Prostate gland (tissue), 2 donors: Measurements from ENCODE around the gene ERICH6B. TPM values are rescaled to one million over a fixed set of nuclear protein-coding genes. Genes with fewer than 3 reads are reported as not detected.

Source experiments
- DNase-seq: peaks from one replicate; pipeline ENCODE4 v3.0.0-alpha.2; 2019; ENCODE audit warnings: low spot score
- H3K27ac ChIP-seq, 2 donors: fragments of 200-600 bp; sonication (generic); 2 replicates each; pipeline ENCODE4 v1.5.1; 2017 to 2019
- H3K27me3 ChIP-seq: fragments of 200-600 bp; sonication (generic); replicated peaks from 2 replicates; pipeline ENCODE4 v1.5.1; 2019; ENCODE audit not compliant: insufficient read depth
- H3K36me3 ChIP-seq, 2 donors: fragments of 200-600 bp; sonication (generic); 1 replicate in 1 of 2; 2 replicates in 1 of 2; pipeline versions ENCODE4 v1.5.1 to v1.8.1; 2017 to 2019
- H3K4me1 ChIP-seq: fragments of 200-600 bp; sonication (generic); replicated peaks from 2 replicates; pipeline ENCODE4 v1.5.1; 2019
- H3K4me3 ChIP-seq, 2 donors: fragments of 200-600 bp; sonication (generic); 2 replicates each; pipeline ENCODE4 v1.5.1; 2017 to 2019
- H3K9me3 ChIP-seq: fragments of 200-600 bp; sonication (generic); 2 replicates; pipeline ENCODE4 v1.5.1; 2017
- POLR2A ChIP-seq: fragments of 450-650 bp; IDR thresholded peaks from one replicate; pipeline ENCODE4 v1.6.1; 2016; ENCODE audit warnings: antibody characterized with exemption, mild to moderate bottlenecking
- POLR2AphosphoS5 ChIP-seq: sonication (generic); formaldehyde crosslinking; IDR thresholded peaks from one replicate; pipeline ENCODE4 v1.6.1; 2017; ENCODE audit warnings: antibody characterized with exemption
- WGBS: methylation state at CpG from one replicate; pipeline ENCODE4 v1.1.5; 2018; 5-methylcytosine and 5-hydroxymethylcytosine counted together
- intact Hi-C: fragments of 100-400 bp; cut with DNase I; formaldehyde crosslinking; loops from one replicate; pipeline ENCODE4 v1.14.2; 2022
- total RNA-seq, 2 donors: library from RNA; depleted of rRNA; stranded (reverse); fragments of >200 nt; gene quantifications; one replicate each; pipeline ENCODE4 v1.1.0, GENCODE V29; 2016
- TF ChIP-seq, protein P1 (sequence below), 4 experiments: fragments of 200-600 bp in 2 of 4; fragments of 450-650 bp in 2 of 4; sonication (generic) in 2 of 4; IDR thresholded peaks; 1 replicate in 3 of 4; 2 replicates in 1 of 4; pipeline ENCODE4 v1.5.1; 2016 to 2019; ENCODE audit warnings: antibody characterized with exemption in 4 of 4, mild to moderate bottlenecking in 2 of 4, moderate library complexity in 2 of 4

ERICH6B gene
- total RNA-seq, 2 donors from 2014 or later: not detected

DNA sequence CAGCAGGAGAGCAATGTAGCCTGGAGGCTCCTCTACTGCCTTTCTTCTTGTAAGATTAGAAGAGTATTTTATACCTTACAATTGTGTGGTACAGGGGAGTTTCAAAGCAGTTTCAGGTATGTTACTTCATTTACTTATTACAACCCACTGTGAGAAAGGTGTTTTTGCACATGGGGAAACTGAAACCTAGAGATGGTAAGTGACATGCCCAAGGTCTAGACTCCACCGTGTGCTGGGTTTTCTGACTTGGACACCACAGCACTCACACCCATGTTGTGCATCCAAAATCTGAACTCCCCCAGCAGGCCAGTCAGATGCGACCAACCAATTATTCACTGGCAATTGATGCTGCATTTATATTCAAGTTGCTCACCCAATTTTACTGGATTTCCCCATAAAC is 22.8 kb downstream of the ERICH6B start:
- no peak overlapping the region for H3K4me3 ChIP-seq
- DNase-seq: no peak
- TF ChIP-seq POLR2A (no peak), POLR2AphosphoS5 (no peak)
- TF ChIP-seq, protein P1, sequence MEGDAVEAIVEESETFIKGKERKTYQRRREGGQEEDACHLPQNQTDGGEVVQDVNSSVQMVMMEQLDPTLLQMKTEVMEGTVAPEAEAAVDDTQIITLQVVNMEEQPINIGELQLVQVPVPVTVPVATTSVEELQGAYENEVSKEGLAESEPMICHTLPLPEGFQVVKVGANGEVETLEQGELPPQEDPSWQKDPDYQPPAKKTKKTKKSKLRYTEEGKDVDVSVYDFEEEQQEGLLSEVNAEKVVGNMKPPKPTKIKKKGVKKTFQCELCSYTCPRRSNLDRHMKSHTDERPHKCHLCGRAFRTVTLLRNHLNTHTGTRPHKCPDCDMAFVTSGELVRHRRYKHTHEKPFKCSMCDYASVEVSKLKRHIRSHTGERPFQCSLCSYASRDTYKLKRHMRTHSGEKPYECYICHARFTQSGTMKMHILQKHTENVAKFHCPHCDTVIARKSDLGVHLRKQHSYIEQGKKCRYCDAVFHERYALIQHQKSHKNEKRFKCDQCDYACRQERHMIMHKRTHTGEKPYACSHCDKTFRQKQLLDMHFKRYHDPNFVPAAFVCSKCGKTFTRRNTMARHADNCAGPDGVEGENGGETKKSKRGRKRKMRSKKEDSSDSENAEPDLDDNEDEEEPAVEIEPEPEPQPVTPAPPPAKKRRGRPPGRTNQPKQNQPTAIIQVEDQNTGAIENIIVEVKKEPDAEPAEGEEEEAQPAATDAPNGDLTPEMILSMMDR (IDR thresholded peaks at IDR 0.05): no peak
- no peaks in the 10 kb centered on the region for H3K4me1 ChIP-seq
- intact Hi-C loops: no loop called here
- H3K9me3 ChIP-seq: no peaks in the 10 kb centered on the region
- no peaks in the 10 kb centered on the region for H3K27me3 ChIP-seq
- H3K27ac ChIP-seq: no peak overlapping the region
- no peaks in the 10 kb centered on the region for H3K36me3 ChIP-seq
- 92% methylated on average over 2 of the region's 2 CpGs for WGBS

DNA sequence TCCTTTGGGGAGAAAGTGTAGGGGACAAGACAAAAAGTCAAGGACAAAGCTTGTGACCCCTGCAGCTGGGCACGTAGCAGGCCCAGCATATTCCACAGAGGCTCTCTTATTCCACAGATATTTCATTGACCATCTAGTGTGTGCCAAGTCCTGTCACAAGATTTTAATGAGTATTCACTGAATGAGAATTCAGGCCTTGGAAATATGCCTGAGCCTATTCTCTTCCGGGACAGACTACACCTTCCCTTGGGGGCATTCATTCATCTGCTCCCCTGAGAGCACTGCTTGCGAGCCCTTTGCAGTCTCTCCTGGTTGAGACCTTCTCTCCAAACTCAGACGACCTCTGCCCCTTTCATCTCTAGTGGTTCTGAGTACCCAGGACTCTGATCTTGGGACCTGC is 25.5 kb downstream of the ERICH6B start:
- no peak for DNase-seq
- TF ChIP-seq, protein P1 (IDR thresholded peaks at IDR 0.05): no peak
- TF ChIP-seq POLR2AphosphoS5 (no peak), POLR2A (no peak)
- intact Hi-C loops: no loop called here

GRCh38 chr13:45587897-45588296 is 27.6 kb downstream of the ERICH6B start:
- H3K27me3 ChIP-seq: no peaks in the 10 kb centered on the region
- H3K9me3 ChIP-seq: no peaks in the 10 kb centered on the region
- no peak for DNase-seq
- no peak overlapping the region for H3K27ac ChIP-seq
- no peak overlapping the region for H3K4me3 ChIP-seq
- WGBS: 100% methylated on average over 1 of the region's 1 CpG
- H3K4me1 ChIP-seq: no peaks in the 10 kb centered on the region
- no peaks in the 10 kb centered on the region for H3K36me3 ChIP-seq
- TF ChIP-seq, protein P1 (IDR thresholded peaks at IDR 0.05): no peak
- TF ChIP-seq POLR2A: no peak
- intact Hi-C loops: no loop called here

More for the DNA sequence above, 25.5 kb downstream of the ERICH6B start:
- Histone ChIP-seq H3K4me3 (no peak overlapping the region), H3K27ac (no peak overlapping the region), H3K27me3 (no peaks in the 10 kb centered on the region), H3K4me1 (no peaks in the 10 kb centered on the region), H3K36me3 (no peaks in the 10 kb centered on the region), H3K9me3 (no peaks in the 10 kb centered on the region)
- WGBS: 68% methylated on average over 4 of the region's 4 CpGs

- H3K27me3 ChIP-seq: no peaks in the 10 kb centered on the region
- H3K4me1 ChIP-seq: no peaks in the 10 kb centered on the region
- H3K4me3 ChIP-seq: no peak overlapping the region
- no peaks in the 10 kb centered on the region for H3K9me3 ChIP-seq
- intact Hi-C loops: no loop called here
- no peak for DNase-seq
- no peak for TF ChIP-seq POLR2A
- TF ChIP-seq POLR2AphosphoS5: no peak
- TF ChIP-seq, protein P1 (IDR thresholded peaks at IDR 0.05): no peak
- 86% methylated on average over 6 of the region's 6 CpGs for WGBS
- no peak overlapping the region for H3K27ac ChIP-seq
- no peaks in the 10 kb centered on the region for H3K36me3 ChIP-seq
Measured at GRCh38 chr13:45584816-45585215, 30.7 kb downstream of the ERICH6B start.

DNA sequence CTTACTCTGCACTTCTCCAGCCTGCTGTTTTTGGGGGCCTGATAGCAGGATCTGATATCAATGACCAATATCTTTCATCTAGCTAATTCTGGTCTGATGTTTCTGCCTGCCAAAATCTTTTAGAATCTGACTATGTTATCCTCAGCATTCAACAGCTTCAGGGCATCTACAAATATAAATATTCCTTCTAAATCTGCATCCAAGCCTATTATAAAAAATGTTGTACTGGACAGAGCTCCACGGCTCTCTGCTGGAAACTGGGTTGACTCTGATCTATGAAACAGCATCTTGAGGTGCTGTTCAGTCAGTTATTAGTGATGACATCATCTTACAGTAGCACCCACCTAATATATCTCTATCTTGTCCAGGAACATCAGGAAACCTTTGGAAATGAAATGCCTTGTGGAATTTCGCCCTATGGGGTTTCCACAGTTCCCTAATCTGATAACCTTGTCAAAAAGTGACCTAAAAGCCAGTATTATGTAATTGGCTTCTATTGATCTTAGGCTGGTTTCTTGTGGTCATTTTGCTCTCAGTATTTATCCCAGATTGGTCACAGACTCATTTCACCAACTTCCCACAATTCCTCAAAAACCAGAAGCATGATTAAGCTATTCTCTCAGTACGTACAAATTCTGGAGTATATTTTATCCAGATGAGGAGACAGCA is 33.0 kb downstream of the ERICH6B start:
- no peaks in the 10 kb centered on the region for H3K36me3 ChIP-seq
- H3K4me3 ChIP-seq: no peak overlapping the region
- TF ChIP-seq POLR2A: no peak
- TF ChIP-seq, protein P1 (IDR thresholded peaks at IDR 0.05): no peak
- TF ChIP-seq POLR2AphosphoS5: no peak
- no peaks in the 10 kb centered on the region for H3K9me3 ChIP-seq
- 57% methylated on average over 3 of the region's 3 CpGs for WGBS
- H3K4me1 ChIP-seq: no peaks in the 10 kb centered on the region
- no peaks in the 10 kb centered on the region for H3K27me3 ChIP-seq
- DNase-seq: no peak
- no peak overlapping the region for H3K27ac ChIP-seq
- intact Hi-C loops: no loop called here
